Loucy (cell line): ENCODE results near the gene PAX7.

Source experiments
- CTCF ChIP-seq: fragments of 200-600 bp; sonication (generic); conservative IDR thresholded peaks from 2 replicates; pipeline ENCODE4 v1.5.1; 2014; ENCODE audit warnings: mild to moderate bottlenecking, antibody characterized with exemption, low read length
- EZH2phosphoT487 ChIP-seq: fragments of 200-600 bp; IDR thresholded peaks from 2 replicates; pipeline ENCODE4 v1.6.1; 2018; ENCODE audit warnings: antibody characterized with exemption, mild to moderate bottlenecking, moderate library complexity, borderline replicate concordance

- no peak for TF ChIP-seq CTCF
- no peak for TF ChIP-seq EZH2phosphoT487
Measured at GRCh38 chr1:18637962-18638834, 7.6 kb downstream of the PAX7 start.
